GM23338 (cell line): ENCODE measurements around the gene HTRA1. TPM values are rescaled to one million over a fixed set of nuclear protein-coding genes. Genes with fewer than 3 reads are reported as not detected.

ENCODE experiments used
- ATAC-seq: fragments of 200-7000 bp; cut with Tn5 transposase; 3 replicates; pipeline ENCODE4 v1.9.1; 2020
- DNase-seq: peaks from one replicate; pipeline ENCODE4 v3.0.0-alpha.2; 2015; ENCODE audit warnings: low spot score
- H2AFZ ChIP-seq: fragments of 200-600 bp; sonication (generic); 2 replicates; pipeline ENCODE4 v1.8.0; 2016; ENCODE audit warnings: antibody characterized with exemption, mild to moderate bottlenecking, moderate library complexity
- H3F3A ChIP-seq: fragments of 200-600 bp; sonication (generic); replicated peaks from 2 replicates; pipeline ENCODE4 v1.8.0; 2017; ENCODE audit warnings: antibody characterized with exemption, mixed run types, low read depth
- H3K27ac ChIP-seq: fragments of 200-600 bp; sonication (generic); 2 replicates; pipeline ENCODE4 v1.6.1; 2016; ENCODE audit warnings: low read depth
- H3K27me3 ChIP-seq: fragments of 200-600 bp; sonication (generic); 2 replicates; pipeline ENCODE4 v1.8.0; 2016; ENCODE audit warnings: mild to moderate bottlenecking, mixed run types, moderate library complexity; ENCODE audit not compliant: insufficient read depth
- H3K36me3 ChIP-seq: fragments of 200-600 bp; sonication (generic); 2 replicates; pipeline ENCODE4 v1.8.0; 2016; ENCODE audit warnings: mild to moderate bottlenecking; ENCODE audit not compliant: insufficient read depth
- H3K4me1 ChIP-seq: fragments of 200-600 bp; sonication (generic); 2 replicates; pipeline ENCODE4 v1.8.0; 2016; ENCODE audit warnings: mild to moderate bottlenecking, moderate library complexity; ENCODE audit not compliant: insufficient read depth
- H3K4me2 ChIP-seq: fragments of 200-600 bp; sonication (generic); 2 replicates; pipeline ENCODE4 v1.7.1; 2017; ENCODE audit warnings: mixed run types
- H3K4me3 ChIP-seq: fragments of 200-600 bp; sonication (generic); 2 replicates; pipeline ENCODE4 v1.6.1; 2016; ENCODE audit warnings: mixed run types
- H3K79me2 ChIP-seq: fragments of 200-600 bp; sonication (generic); replicated peaks from 2 replicates; pipeline ENCODE4 v1.8.0; 2017; ENCODE audit warnings: mild to moderate bottlenecking; ENCODE audit not compliant: insufficient read depth
- H3K9me2 ChIP-seq: fragments of 200-600 bp; sonication (generic); 2 replicates; pipeline ENCODE4 v1.8.0; 2017; ENCODE audit not compliant: insufficient read depth
- H4K20me1 ChIP-seq: fragments of 200-600 bp; sonication (generic); replicated peaks from 2 replicates; pipeline ENCODE4 v1.8.0; 2017; ENCODE audit warnings: mild to moderate bottlenecking; ENCODE audit not compliant: insufficient read depth
- H3K27ac Mint-ChIP-seq: 2 replicates; pipeline ENCODE4 v1.8.0; 2020; ENCODE audit warnings: inconsistent platforms, mild to moderate bottlenecking, moderate library complexity, mixed read lengths
- H3K27me3 Mint-ChIP-seq: 3 replicates; pipeline ENCODE4 v1.8.0; 2022; ENCODE audit warnings: low read depth, mild to moderate bottlenecking, moderate library complexity, mixed read lengths, inconsistent platforms; ENCODE audit not compliant: insufficient read depth, poor library complexity
- H3K36me3 Mint-ChIP-seq: 3 replicates; pipeline ENCODE4 v1.8.0; 2021; ENCODE audit warnings: low read depth, mild to moderate bottlenecking, inconsistent platforms, moderate library complexity, mixed read lengths
- H3K4me1 Mint-ChIP-seq: 3 replicates; pipeline ENCODE4 v1.8.0; 2020; ENCODE audit warnings: mild to moderate bottlenecking, inconsistent platforms, mixed read lengths
- H3K4me3 Mint-ChIP-seq: 3 replicates; pipeline ENCODE4 v1.8.0; 2021; ENCODE audit warnings: moderate library complexity, mild to moderate bottlenecking, inconsistent platforms, mixed read lengths
- H3K9me3 Mint-ChIP-seq: 3 replicates; pipeline ENCODE4 v1.8.0; 2020; ENCODE audit warnings: moderate library complexity, mild to moderate bottlenecking, inconsistent platforms, mixed read lengths
- CREB1 ChIP-seq: fragments of 250-450 bp; sonication (Bioruptor Pico); IDR thresholded peaks from 2 replicates; pipeline ENCODE4 v1.5.0; 2020; ENCODE audit warnings: low read depth, mild to moderate bottlenecking, moderate library complexity
- EZH2 ChIP-seq: fragments of 200-600 bp; sonication (generic); IDR thresholded peaks from one replicate; pipeline ENCODE4 v1.8.0; 2017; ENCODE audit warnings: antibody characterized with exemption, mild to moderate bottlenecking, low read depth; ENCODE audit not compliant: unreplicated experiment
- EZH2phosphoT487 ChIP-seq: fragments of 200-600 bp; sonication (generic); IDR thresholded peaks from one replicate; pipeline ENCODE4 v1.8.1; 2018; ENCODE audit warnings: antibody characterized with exemption; ENCODE audit not compliant: unreplicated experiment
- JUNB ChIP-seq: IDR thresholded peaks from one replicate; pipeline ENCODE4 v1.6.1; 2016; ENCODE audit warnings: antibody characterized with exemption; ENCODE audit not compliant: unreplicated experiment
- NANOG ChIP-seq: IDR thresholded peaks from 2 replicates; pipeline ENCODE4 v1.6.1; 2016; ENCODE audit warnings: antibody characterized with exemption, borderline replicate concordance
- POLR2AphosphoS5 ChIP-seq: IDR thresholded peaks from 2 replicates; pipeline ENCODE4 v1.6.1; 2016; ENCODE audit warnings: antibody characterized with exemption, low read depth
- STAT1 ChIP-seq: IDR thresholded peaks from one replicate; pipeline ENCODE4 v1.6.1; 2016; ENCODE audit warnings: antibody characterized with exemption; ENCODE audit not compliant: unreplicated experiment
- ZNF114 ChIP-seq: fragments of 250-450 bp; sonication (Bioruptor Pico); IDR thresholded peaks from 2 replicates; pipeline ENCODE4 v1.5.0; 2020; ENCODE audit warnings: mild to moderate bottlenecking, moderate library complexity
- ZNF331 ChIP-seq: fragments of 250-450 bp; sonication (Bioruptor Pico); IDR thresholded peaks from 2 replicates; pipeline ENCODE4 v1.5.0; 2020; ENCODE audit warnings: low read depth, mild to moderate bottlenecking, moderate library complexity
- polyA plus RNA-seq: library from polyadenylated mRNA; unstranded; fragments of >200 nt; fragmentation: Nextera tagmentation; extraction: Ambion mirVana; gene quantifications from 2 replicates; pipeline ENCODE4 v1.2.1, GENCODE V29; 2016
- total RNA-seq: library from RNA; depleted of rRNA; stranded (reverse); fragments of >200 nt; shearing (Covaris generic); gene quantifications from 2 replicates; pipeline ENCODE4 v1.2.3, GENCODE V29; 2014
- TF ChIP-seq, protein P1 (sequence below): fragments of 250-450 bp; sonication (Bioruptor Pico); IDR thresholded peaks from 2 replicates; pipeline ENCODE4 v1.5.0; 2020; ENCODE audit warnings: mild to moderate bottlenecking, moderate library complexity
- TF ChIP-seq, protein P2 (sequence below): IDR thresholded peaks from one replicate; pipeline ENCODE4 v1.6.1; 2018; ENCODE audit warnings: antibody characterized with exemption; ENCODE audit not compliant: unreplicated experiment

Gene HTRA1
- total and polyA plus RNA-seq, 2 experiments from 2014 or later, result 8.1 to 16.1 TPM

DNA sequence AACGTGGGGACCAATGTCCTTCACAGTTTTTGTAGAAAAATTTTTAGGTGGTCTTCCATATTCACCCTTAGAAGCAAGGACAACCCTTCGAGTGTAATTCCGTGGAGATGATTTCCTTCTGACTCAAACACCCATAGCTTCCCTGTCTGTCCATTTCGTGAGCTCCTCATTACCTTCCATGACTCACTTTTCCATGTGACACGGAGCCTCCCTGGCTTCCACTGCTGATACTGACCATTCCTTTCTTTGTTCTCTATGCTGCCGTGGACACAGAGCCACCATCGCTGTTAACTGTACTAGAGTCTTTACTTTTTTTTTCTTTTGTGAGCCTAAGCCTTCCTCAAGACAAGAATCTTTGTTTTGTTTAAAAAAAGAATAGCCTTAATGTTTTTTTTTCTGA is 19.4 kb upstream of the HTRA1 start:
- H3F3A ChIP-seq, result no peaks in the 10 kb centered on the region
- no peak overlapping the region for H3K27ac Mint-ChIP-seq

More for the DNA sequence above, 19.4 kb upstream of the HTRA1 start:
- Mint-ChIP-seq H3K36me3 (peaks cover 9% of the 10 kb centered on the region), H3K4me1 (no peaks in the 10 kb centered on the region), H3K4me3 (no peak overlapping the region), H3K27me3 (peaks cover 2% of the 10 kb centered on the region), H3K9me3 (peaks cover 16% of the 10 kb centered on the region; the same call in 2 of the 3 replicates)
- DNase-seq (no peak), ATAC-seq (no peak)
- no peaks in the 10 kb centered on the region for H4K20me1 ChIP-seq
- no peaks in the 10 kb centered on the region for H3K4me1 ChIP-seq
- no peak overlapping the region for H3K4me3 ChIP-seq
- no peaks in the 10 kb centered on the region for H3K27me3 ChIP-seq
- TF ChIP-seq EZH2phosphoT487, result no peak
- TF ChIP-seq JUNB, result no peak
- TF ChIP-seq CREB1 (CRISPR knock-in tag), result no peak
- TF ChIP-seq, protein P1, sequence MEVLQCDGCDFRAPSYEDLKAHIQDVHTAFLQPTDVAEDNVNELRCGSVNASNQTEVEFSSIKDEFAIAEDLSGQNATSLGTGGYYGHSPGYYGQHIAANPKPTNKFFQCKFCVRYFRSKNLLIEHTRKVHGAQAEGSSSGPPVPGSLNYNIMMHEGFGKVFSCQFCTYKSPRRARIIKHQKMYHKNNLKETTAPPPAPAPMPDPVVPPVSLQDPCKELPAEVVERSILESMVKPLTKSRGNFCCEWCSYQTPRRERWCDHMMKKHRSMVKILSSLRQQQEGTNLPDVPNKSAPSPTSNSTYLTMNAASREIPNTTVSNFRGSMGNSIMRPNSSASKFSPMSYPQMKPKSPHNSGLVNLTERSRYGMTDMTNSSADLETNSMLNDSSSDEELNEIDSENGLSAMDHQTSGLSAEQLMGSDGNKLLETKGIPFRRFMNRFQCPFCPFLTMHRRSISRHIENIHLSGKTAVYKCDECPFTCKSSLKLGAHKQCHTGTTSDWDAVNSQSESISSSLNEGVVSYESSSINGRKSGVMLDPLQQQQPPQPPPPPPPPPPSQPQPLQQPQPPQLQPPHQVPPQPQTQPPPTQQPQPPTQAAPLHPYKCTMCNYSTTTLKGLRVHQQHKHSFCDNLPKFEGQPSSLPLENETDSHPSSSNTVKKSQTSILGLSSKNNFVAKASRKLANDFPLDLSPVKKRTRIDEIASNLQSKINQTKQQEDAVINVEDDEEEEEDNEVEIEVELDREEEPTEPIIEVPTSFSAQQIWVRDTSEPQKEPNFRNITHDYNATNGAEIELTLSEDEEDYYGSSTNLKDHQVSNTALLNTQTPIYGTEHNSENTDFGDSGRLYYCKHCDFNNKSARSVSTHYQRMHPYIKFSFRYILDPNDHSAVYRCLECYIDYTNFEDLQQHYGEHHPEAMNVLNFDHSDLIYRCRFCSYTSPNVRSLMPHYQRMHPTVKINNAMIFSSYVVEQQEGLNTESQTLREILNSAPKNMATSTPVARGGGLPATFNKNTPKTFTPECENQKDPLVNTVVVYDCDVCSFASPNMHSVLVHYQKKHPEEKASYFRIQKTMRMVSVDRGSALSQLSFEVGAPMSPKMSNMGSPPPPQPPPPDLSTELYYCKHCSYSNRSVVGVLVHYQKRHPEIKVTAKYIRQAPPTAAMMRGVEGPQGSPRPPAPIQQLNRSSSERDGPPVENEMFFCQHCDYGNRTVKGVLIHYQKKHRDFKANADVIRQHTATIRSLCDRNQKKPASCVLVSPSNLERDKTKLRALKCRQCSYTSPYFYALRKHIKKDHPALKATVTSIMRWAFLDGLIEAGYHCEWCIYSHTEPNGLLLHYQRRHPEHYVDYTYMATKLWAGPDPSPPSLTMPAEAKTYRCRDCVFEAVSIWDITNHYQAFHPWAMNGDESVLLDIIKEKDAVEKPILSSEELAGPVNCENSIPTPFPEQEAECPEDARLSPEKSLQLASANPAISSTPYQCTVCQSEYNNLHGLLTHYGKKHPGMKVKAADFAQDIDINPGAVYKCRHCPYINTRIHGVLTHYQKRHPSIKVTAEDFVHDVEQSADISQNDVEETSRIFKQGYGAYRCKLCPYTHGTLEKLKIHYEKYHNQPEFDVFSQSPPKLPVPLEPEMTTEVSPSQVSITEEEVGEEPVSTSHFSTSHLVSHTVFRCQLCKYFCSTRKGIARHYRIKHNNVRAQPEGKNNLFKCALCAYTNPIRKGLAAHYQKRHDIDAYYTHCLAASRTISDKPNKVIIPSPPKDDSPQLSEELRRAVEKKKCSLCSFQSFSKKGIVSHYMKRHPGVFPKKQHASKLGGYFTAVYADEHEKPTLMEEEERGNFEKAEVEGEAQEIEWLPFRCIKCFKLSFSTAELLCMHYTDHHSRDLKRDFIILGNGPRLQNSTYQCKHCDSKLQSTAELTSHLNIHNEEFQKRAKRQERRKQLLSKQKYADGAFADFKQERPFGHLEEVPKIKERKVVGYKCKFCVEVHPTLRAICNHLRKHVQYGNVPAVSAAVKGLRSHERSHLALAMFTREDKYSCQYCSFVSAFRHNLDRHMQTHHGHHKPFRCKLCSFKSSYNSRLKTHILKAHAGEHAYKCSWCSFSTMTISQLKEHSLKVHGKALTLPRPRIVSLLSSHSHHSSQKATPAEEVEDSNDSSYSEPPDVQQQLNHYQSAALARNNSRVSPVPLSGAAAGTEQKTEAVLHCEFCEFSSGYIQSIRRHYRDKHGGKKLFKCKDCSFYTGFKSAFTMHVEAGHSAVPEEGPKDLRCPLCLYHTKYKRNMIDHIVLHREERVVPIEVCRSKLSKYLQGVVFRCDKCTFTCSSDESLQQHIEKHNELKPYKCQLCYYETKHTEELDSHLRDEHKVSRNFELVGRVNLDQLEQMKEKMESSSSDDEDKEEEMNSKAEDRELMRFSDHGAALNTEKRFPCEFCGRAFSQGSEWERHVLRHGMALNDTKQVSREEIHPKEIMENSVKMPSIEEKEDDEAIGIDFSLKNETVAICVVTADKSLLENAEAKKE (CRISPR knock-in tag), result no peak
- TF ChIP-seq ZNF114 (CRISPR knock-in tag), result no peak
- TF ChIP-seq EZH2, result no peak
- TF ChIP-seq, protein P2, sequence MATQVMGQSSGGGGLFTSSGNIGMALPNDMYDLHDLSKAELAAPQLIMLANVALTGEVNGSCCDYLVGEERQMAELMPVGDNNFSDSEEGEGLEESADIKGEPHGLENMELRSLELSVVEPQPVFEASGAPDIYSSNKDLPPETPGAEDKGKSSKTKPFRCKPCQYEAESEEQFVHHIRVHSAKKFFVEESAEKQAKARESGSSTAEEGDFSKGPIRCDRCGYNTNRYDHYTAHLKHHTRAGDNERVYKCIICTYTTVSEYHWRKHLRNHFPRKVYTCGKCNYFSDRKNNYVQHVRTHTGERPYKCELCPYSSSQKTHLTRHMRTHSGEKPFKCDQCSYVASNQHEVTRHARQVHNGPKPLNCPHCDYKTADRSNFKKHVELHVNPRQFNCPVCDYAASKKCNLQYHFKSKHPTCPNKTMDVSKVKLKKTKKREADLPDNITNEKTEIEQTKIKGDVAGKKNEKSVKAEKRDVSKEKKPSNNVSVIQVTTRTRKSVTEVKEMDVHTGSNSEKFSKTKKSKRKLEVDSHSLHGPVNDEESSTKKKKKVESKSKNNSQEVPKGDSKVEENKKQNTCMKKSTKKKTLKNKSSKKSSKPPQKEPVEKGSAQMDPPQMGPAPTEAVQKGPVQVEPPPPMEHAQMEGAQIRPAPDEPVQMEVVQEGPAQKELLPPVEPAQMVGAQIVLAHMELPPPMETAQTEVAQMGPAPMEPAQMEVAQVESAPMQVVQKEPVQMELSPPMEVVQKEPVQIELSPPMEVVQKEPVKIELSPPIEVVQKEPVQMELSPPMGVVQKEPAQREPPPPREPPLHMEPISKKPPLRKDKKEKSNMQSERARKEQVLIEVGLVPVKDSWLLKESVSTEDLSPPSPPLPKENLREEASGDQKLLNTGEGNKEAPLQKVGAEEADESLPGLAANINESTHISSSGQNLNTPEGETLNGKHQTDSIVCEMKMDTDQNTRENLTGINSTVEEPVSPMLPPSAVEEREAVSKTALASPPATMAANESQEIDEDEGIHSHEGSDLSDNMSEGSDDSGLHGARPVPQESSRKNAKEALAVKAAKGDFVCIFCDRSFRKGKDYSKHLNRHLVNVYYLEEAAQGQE, result no peak
- no peak for TF ChIP-seq NANOG
- TF ChIP-seq ZNF331, result no peak
- TF ChIP-seq POLR2AphosphoS5, result no peak
- TF ChIP-seq STAT1, result no peak
- no peak overlapping the region for H2AFZ ChIP-seq
- H3K9me2 ChIP-seq, result no peaks in the 10 kb centered on the region
- H3K36me3 ChIP-seq, result no peaks in the 10 kb centered on the region
- H3K27ac ChIP-seq, result no peak overlapping the region
- no peaks in the 10 kb centered on the region for H3K79me2 ChIP-seq
- H3K4me2 ChIP-seq, result no peak overlapping the region
